Measurements from ENCODE around the gene UNC13B.

UNC13B gene

DNA sequence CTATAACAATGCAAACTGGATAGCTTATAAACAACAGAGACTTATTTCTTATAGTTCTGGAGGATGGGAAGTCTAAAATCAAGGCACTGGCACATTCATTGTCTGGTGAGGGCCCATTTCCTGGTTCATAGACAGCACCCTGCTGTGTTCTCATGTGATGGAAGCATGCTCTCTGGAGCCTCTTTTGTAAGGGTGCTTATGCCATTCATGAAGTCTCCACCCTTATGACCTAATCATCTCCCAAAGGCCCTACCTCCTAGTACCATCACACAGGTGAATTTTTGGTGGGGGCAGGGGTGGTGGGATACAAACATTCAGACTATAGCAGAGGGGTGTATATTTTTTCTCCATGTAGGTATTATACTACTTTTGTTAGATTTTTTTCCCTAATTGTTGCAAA, 92.4 kb downstream of the UNC13B start:
- peak; percentile 32 for DNase-seq (ENCODE audit: low read depth)
- no peak overlapping the region for H3K4me3 ChIP-seq (ENCODE audit: low read length)
- TF ChIP-seq, protein P1, sequence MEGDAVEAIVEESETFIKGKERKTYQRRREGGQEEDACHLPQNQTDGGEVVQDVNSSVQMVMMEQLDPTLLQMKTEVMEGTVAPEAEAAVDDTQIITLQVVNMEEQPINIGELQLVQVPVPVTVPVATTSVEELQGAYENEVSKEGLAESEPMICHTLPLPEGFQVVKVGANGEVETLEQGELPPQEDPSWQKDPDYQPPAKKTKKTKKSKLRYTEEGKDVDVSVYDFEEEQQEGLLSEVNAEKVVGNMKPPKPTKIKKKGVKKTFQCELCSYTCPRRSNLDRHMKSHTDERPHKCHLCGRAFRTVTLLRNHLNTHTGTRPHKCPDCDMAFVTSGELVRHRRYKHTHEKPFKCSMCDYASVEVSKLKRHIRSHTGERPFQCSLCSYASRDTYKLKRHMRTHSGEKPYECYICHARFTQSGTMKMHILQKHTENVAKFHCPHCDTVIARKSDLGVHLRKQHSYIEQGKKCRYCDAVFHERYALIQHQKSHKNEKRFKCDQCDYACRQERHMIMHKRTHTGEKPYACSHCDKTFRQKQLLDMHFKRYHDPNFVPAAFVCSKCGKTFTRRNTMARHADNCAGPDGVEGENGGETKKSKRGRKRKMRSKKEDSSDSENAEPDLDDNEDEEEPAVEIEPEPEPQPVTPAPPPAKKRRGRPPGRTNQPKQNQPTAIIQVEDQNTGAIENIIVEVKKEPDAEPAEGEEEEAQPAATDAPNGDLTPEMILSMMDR (IDR thresholded peaks at IDR 0.05; ENCODE audit: insufficient read depth, low read depth, low read length, missing control alignments) = no peak

DNA sequence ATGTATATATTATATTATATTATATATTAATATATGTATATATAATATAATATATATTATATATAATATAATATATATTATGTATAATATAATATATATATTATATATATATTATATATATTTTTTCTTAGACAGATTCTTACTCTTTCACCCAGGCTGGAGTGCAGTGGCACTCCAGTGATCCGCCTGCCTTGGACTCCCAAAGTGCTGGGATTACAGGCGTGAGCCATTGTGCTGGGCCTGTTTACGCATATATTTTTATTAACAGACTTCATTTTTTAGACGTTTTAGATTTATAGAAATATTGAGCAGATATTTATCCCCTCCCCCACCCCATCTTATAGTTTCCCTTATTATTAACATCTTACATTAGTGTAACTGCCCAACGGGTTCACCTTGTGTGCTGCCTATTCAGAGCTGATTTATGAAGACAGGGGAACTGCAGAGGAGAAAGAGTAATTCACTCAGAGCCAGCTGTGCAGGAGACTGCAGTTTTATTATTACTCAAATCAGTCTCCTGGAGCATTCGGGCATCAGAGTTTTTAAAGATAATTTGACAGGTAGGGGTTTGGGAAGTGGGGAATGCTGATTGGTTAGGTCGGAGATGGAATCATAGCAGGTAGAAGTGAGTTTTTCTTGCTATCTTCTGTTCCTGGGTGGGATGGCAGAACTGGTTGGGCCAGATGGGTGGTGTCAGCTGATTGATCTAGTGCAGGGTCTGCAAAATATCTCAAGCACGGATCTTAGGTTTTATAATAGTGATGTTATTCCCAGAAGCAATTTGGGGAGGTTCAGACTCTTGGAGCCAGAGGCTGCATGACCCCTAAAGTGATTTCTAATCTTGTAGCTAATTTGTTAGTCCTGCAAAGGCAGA, 93.4 kb downstream of the UNC13B start:
- TF ChIP-seq, protein P1 (IDR thresholded peaks at IDR 0.05; ENCODE audit: insufficient read depth, low read depth, low read length, missing control alignments) = no peak
- DNase-seq (ENCODE audit: low read depth) = no peak
- no peak overlapping the region for H3K4me3 ChIP-seq (ENCODE audit: low read length)

DNA sequence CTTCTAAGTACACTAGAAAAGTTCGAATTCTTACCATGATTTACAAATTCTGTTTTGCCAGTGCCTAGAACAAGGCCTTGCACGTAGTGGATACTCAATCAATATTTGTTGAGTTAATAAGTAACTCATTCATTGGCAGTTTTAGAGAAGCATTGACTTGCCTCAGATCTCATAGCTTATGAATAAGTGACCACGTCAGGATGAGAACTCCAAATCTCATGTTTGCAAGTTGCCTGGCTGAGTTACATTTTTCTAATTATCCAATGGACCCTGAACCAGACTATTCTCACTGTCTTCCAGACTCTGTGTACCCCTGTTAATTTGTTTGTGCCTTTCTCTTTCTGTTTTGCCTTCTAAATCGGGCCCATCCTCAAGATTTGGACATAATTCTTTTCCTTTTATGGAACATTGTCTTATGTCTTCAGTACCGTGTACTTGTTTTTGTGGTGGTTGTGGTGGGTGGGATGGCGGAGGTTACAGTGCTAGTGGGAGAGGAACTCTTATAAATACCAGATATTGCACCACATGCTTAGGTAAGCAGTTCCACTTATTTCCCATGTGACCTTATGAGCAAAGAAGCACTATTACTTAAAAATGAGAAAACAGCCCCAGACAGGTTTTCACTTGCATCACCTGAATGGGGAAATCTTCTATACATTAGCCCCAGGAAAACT, 96.3 kb downstream of the UNC13B start:
- DNase-seq (ENCODE audit: low read depth) = peak; percentile 76
- H3K4me3 ChIP-seq (ENCODE audit: low read length) = no peak overlapping the region
- TF ChIP-seq, protein P1 (IDR thresholded peaks at IDR 0.05; ENCODE audit: insufficient read depth, low read depth, low read length, missing control alignments) = no peak

DNA sequence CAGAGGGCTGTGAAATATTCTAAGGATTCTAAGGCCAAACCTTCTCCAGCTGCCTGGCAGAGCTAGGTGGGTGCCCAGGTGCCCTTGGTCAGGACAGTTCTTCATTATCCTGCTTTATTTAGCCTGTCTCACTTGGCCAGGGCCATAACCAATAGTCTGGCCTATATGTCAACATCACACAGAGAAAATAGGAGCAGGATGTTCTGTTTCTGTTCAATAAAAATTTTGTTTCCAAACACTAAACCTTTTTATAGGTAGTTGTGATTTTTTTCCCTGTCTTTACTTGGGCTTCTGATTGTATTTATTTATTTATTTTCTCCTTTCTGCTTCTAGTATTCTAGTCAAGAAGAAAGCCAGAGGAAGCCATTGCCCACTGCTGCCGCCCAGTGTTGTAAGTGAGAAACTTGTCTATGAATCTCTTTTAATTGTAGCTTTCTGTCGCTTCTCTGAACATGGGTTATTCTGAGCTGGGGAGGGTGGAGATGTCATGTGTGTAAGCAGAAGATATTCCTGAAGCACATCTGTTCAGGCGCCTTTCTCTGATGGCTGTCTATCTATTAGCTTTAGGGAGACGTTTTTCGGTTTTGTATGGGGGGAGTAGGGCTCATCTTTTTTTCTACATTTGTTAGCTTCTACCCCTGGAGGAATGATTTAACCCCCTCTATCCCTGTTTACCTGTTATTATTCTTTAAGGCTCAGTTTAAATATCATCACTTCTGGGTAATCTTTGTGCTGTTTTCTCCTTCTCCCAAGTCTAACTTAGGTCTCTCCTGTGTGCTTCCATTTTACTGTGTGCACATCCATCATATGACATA, 97.1 kb downstream of the UNC13B start:
- H3K4me3 ChIP-seq (ENCODE audit: low read length) = no peak overlapping the region
- DNase-seq (ENCODE audit: low read depth) = peak; percentile 73
- TF ChIP-seq, protein P1 (IDR thresholded peaks at IDR 0.05; ENCODE audit: insufficient read depth, low read depth, low read length, missing control alignments) = peak; percentile 87

DNA sequence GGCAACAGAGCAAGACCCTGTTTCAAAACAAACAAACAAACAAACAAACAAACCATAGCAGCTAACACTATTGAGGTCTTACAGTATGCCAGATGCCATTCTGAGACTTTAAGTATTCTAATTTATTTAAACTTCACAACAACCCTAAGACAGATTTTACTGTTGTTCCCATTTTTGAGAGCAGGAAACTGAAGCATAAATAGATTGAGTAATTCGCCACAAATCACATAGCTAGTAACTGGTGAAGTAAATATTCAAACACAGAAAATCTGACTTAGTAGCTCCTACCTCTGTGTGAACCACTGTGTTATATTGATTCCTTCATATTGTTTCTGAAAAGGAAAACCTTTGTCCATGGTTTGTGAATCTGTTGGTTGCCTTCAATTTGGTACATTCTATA, 98.4 kb downstream of the UNC13B start:
- TF ChIP-seq, protein P1 (IDR thresholded peaks at IDR 0.05; ENCODE audit: insufficient read depth, low read depth, low read length, missing control alignments) = no peak
- H3K4me3 ChIP-seq (ENCODE audit: low read length) = no peak overlapping the region
- DNase-seq (ENCODE audit: low read depth) = no peak

DNA sequence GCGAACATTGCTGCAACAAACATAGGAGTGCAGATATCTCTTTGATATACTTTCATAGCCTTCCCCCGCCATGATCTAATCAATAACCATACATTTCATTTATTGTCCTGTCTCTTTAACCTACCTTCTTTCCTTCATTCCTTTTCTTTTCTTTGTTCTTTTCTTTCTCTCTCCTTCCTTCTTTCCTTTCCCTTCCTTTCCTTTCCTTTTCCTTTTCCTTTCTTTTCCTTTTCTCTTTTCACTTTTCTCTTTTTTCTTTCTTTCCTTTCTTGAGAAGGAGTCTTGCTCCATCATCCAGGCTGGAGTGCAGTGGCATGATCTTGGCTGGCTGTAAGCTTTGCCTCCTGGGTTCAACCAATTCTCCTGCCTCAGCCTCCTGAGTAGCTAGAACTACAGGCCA, 100.3 kb downstream of the UNC13B start:
- TF ChIP-seq, protein P1 (IDR thresholded peaks at IDR 0.05; ENCODE audit: insufficient read depth, low read depth, low read length, missing control alignments) = no peak
- H3K4me3 ChIP-seq (ENCODE audit: low read length) = no peak overlapping the region
- no peak for DNase-seq (ENCODE audit: low read depth)

Data from epithelial cell of esophagus (primary cell).